Spleen (tissue), 7 donors: ENCODE measurements around the gene TLK2.
"Not testable (repeated sequence)": the region's sequence is repeated elsewhere in the genome, so short reads cannot be mapped to it uniquely, and the experiment has no call there.

Experiments used
- CTCF ChIP-seq, 11 experiments: fragments of 200-600 bp in 7 of 11; fragments of 450-650 bp in 4 of 11; sonication (generic) in 4 of 11; IDR thresholded peaks in 8 of 11; conservative IDR thresholded peaks in 3 of 11; 1 replicate in 7 of 11; 2 replicates in 4 of 11; pipeline versions ENCODE4 v1.4.0 to v1.8.0; 2016 to 2021; ENCODE audit warnings: antibody characterized with exemption in 11 of 11, inconsistent platforms in 4 of 11, mild to moderate bottlenecking in 1 of 11
- POLR2A ChIP-seq, 3 donors: fragments of 450-650 bp; IDR thresholded peaks; one replicate each; pipeline ENCODE4 v1.5.1; 2017; ENCODE audit warnings: antibody characterized with exemption in 3 of 3, mild to moderate bottlenecking in 1 of 3
- POLR2AphosphoS5 ChIP-seq, 3 donors: sonication (generic); formaldehyde crosslinking; IDR thresholded peaks; one replicate each; pipeline ENCODE4 v1.5.1; 2017; ENCODE audit warnings: antibody characterized with exemption in 3 of 3
- donor health status: DM: no; HTN: no; CAD: no; lungs with moderate emphysema.
- donor health status: DM: no; HTN: no; CAD: no.
- donor health status: DM: no; HTN: no; CAD: no.

- not testable (repeated sequence) for TF ChIP-seq POLR2A (IDR thresholded peaks at IDR 0.05); CTCF (IDR thresholded peaks at IDR 0.05 in 8 of 11, conservative IDR thresholded peaks at IDR 0.05 in 3 of 11); POLR2AphosphoS5 (IDR thresholded peaks at IDR 0.05)
These were observed 62.4 kb downstream of the TLK2 start for GRCh38 chr17:62541073-62541472.
